ENCODE measurements around the gene CASQ2.

Gene CASQ2

DNA sequence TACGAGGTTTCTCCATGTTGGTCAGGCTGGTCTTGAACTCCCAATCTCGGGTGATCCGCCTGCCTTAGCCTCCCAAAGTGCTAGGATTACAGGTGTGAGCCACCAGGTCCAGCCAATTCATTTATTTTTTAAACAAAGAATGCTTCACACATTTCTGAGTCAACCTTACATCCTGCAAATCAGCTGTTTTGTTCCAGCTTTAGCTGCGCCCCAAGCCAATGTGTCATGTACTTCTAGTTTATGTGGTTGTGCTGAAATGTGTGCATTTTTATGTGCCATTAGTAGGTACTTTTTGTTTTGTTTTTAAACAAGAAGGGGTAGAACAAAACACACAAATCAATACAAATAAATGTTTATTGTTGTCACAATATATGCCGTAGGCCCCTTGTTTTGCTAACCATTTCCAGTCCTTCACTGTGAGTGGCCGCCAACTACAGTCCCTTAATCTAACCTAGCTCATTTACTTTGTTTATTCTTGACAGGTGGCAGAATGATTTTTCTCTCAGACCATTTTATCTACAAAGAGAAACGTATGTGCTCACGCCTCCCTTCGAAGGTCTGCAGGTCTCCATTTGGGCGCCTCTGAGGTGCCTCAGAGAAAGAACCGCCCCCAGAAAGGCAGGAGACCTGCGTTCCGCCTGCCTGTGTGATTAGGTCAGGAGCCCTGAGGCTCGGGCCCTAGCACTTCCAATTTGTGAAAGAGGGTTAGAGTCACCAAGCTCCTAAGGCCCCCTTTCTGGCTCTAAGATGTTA lies 2.8 kb upstream of the CASQ2 start:
- H3K27ac ChIP-seq (ENCODE audit: low read length), result no peak overlapping the region
- no peaks in the 10 kb centered on the region for H3F3A ChIP-seq (ENCODE audit: insufficient read depth, low read length)
- H4K20me1 ChIP-seq (ENCODE audit: insufficient read depth, low read length), result no peaks in the 10 kb centered on the region
- H3K9me2 ChIP-seq (replicated peaks; ENCODE audit: insufficient read depth, low read length), result no peaks in the 10 kb centered on the region
- peak overlapping the region; percentile 50; the same call in 1 of the 2 replicates for H3K4me2 ChIP-seq (ENCODE audit: low read depth, low read length)
- no peaks in the 10 kb centered on the region for H3K36me3 ChIP-seq (replicated peaks; ENCODE audit: insufficient read depth, low read length)
- H3K4me3 ChIP-seq (ENCODE audit: low read length), result peak overlapping the region; percentile 25; the same call in 1 of the 2 replicates
- no peak for DNase-seq
- peak overlapping the region; percentile 56; the same call in 1 of the 2 replicates for H2AFZ ChIP-seq (ENCODE audit: low read length)
- H3K9ac ChIP-seq (ENCODE audit: low read length), result no peak overlapping the region
- no peaks in the 10 kb centered on the region for H3K27me3 ChIP-seq (replicated peaks; ENCODE audit: insufficient read depth, low read length)
- no peaks in the 10 kb centered on the region for H3K4me1 ChIP-seq (ENCODE audit: low read length)
- H3K9me3 ChIP-seq (replicated peaks; ENCODE audit: insufficient read depth, low read length), result no peaks in the 10 kb centered on the region
- H3K79me2 ChIP-seq (ENCODE audit: low read length), result no peaks in the 10 kb centered on the region
- TF ChIP-seq, protein P1, sequence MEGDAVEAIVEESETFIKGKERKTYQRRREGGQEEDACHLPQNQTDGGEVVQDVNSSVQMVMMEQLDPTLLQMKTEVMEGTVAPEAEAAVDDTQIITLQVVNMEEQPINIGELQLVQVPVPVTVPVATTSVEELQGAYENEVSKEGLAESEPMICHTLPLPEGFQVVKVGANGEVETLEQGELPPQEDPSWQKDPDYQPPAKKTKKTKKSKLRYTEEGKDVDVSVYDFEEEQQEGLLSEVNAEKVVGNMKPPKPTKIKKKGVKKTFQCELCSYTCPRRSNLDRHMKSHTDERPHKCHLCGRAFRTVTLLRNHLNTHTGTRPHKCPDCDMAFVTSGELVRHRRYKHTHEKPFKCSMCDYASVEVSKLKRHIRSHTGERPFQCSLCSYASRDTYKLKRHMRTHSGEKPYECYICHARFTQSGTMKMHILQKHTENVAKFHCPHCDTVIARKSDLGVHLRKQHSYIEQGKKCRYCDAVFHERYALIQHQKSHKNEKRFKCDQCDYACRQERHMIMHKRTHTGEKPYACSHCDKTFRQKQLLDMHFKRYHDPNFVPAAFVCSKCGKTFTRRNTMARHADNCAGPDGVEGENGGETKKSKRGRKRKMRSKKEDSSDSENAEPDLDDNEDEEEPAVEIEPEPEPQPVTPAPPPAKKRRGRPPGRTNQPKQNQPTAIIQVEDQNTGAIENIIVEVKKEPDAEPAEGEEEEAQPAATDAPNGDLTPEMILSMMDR (IDR thresholded peaks at IDR 0.05; ENCODE audit: low read length), result no peak
- TF ChIP-seq EZH2phosphoT487 (IDR thresholded peaks at IDR 0.05; ENCODE audit: low read length) (no peak), EZH2 (optimal IDR thresholded peaks at IDR 0.05; ENCODE audit: low read depth, low read length) (no peak)

DNA sequence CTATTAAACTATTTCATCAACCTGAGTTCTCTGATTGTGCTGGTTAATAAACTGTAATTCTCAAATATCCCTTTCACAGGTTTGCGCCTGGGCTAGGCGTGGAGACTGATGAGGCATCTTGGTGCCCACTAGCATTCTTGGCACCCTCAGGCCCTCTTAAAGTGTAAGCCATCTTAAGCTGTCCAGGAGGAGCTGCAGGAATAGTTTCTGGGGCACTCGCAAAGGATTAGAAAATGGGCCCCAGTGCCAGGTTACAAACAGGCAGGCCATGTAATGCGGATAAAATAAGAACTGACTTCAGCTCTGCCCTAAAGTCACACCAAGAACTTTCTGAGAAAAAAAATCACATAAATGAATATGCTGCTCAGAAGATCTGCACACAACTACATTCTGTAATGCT lies 1.1 kb downstream of the CASQ2 start:
- Histone ChIP-seq H3K9ac (ENCODE audit: low read length) (no peak overlapping the region), H2AFZ (ENCODE audit: low read length) (no peak overlapping the region), H3K4me3 (ENCODE audit: low read length) (no peak overlapping the region)

DNA sequence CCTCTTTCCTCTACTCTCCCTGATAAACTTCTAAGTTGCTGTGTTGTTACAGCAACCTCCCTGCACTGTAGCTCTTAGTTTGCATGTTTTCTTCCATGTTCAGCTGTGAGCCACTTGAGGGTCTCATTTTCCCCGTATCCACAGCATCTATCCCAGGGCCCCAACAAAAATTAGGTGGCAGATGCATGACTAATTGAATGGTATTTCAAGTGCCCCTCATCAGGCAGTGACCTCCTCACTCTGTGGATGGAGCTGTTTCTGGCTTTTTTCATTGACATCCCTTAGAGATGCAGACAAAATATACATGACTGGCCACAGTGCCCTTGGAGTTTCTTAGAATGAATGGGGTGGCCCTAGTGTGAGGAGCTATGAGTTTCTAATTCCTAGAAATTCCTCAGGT lies 3.4 kb downstream of the CASQ2 start:
- TF ChIP-seq, protein P1 (IDR thresholded peaks at IDR 0.05; ENCODE audit: low read length), result no peak
- TF ChIP-seq EZH2 (optimal IDR thresholded peaks at IDR 0.05; ENCODE audit: low read depth, low read length) (no peak), EZH2phosphoT487 (IDR thresholded peaks at IDR 0.05; ENCODE audit: low read length) (no peak)
- Histone ChIP-seq H3K4me2 (ENCODE audit: low read depth, low read length) (no peak overlapping the region), H3K79me2 (ENCODE audit: low read length) (no peaks in the 10 kb centered on the region), H3K9me3 (replicated peaks; ENCODE audit: insufficient read depth, low read length) (no peaks in the 10 kb centered on the region), H3K27me3 (replicated peaks; ENCODE audit: insufficient read depth, low read length) (no peaks in the 10 kb centered on the region), H3F3A (ENCODE audit: insufficient read depth, low read length) (no peaks in the 10 kb centered on the region), H3K4me1 (ENCODE audit: low read length) (no peaks in the 10 kb centered on the region), H3K36me3 (replicated peaks; ENCODE audit: insufficient read depth, low read length) (no peaks in the 10 kb centered on the region), H2AFZ (ENCODE audit: low read length) (no peak overlapping the region), H3K4me3 (ENCODE audit: low read length) (no peak overlapping the region), H3K27ac (ENCODE audit: low read length) (no peak overlapping the region), H4K20me1 (ENCODE audit: insufficient read depth, low read length) (no peaks in the 10 kb centered on the region), H3K9ac (ENCODE audit: low read length) (no peak overlapping the region), H3K9me2 (replicated peaks; ENCODE audit: insufficient read depth, low read length) (no peaks in the 10 kb centered on the region)
- DNase-seq, result no peak

More for the DNA sequence above, 1.1 kb downstream of the CASQ2 start:
- Histone ChIP-seq H3F3A (ENCODE audit: insufficient read depth, low read length) (no peaks in the 10 kb centered on the region), H3K79me2 (ENCODE audit: low read length) (no peaks in the 10 kb centered on the region), H3K4me2 (ENCODE audit: low read depth, low read length) (no peak overlapping the region), H4K20me1 (ENCODE audit: insufficient read depth, low read length) (no peaks in the 10 kb centered on the region), H3K4me1 (ENCODE audit: low read length) (no peaks in the 10 kb centered on the region), H3K27ac (ENCODE audit: low read length) (no peak overlapping the region), H3K9me3 (replicated peaks; ENCODE audit: insufficient read depth, low read length) (no peaks in the 10 kb centered on the region), H3K9me2 (replicated peaks; ENCODE audit: insufficient read depth, low read length) (no peaks in the 10 kb centered on the region), H3K27me3 (replicated peaks; ENCODE audit: insufficient read depth, low read length) (no peaks in the 10 kb centered on the region), H3K36me3 (replicated peaks; ENCODE audit: insufficient read depth, low read length) (no peaks in the 10 kb centered on the region)
- DNase-seq, result no peak
- TF ChIP-seq, protein P1 (IDR thresholded peaks at IDR 0.05; ENCODE audit: low read length), result no peak

Measured in MM.1S (cell line).